PC-9 (cell line): ENCODE results near the gene BHLHA9. TPM values are rescaled to one million over a fixed set of nuclear protein-coding genes. Genes with fewer than 3 reads are reported as not detected.

Source experiments
- BruUV-seq: library from RNA; stranded (reverse); fragments of 400-500 nt; replicated peaks from 2 replicates; lab custom pipeline; 2021; lab: Mats Ljungman, UMichigan
- CTCF ChIA-PET: fragments of 300-600 bp; sonication (Branson Sonifier 250); formaldehyde crosslinking; loops from one replicate; lab custom pipeline; 2022; ENCODE audit warnings: antibody characterized with exemption; lab: Charles Lee
- POLR2A ChIA-PET: fragments of 300-600 bp; sonication (Branson Sonifier 250); formaldehyde crosslinking; loops from one replicate; lab custom pipeline; 2022; ENCODE audit warnings: antibody characterized with exemption; ENCODE audit not compliant: unreplicated experiment; lab: Charles Lee
- DNase-seq, 2 experiments: peaks; one replicate each; pipeline versions ENCODE4 v3.0.0 to v3.0.0-alpha.2; 2015 to 2022; ENCODE audit warnings: mixed read lengths in 1 of 2
- H2AFZ ChIP-seq: fragments of 200-600 bp; sonication (generic); 2 replicates; pipeline ENCODE4 v1.8.1; 2017; ENCODE audit warnings: antibody characterized with exemption
- H3F3A ChIP-seq: fragments of 200-600 bp; sonication (generic); 2 replicates; pipeline ENCODE4 v1.8.1; 2017; ENCODE audit warnings: antibody characterized with exemption, mild to moderate bottlenecking, low read depth; ENCODE audit not compliant: insufficient read depth
- H3K27ac ChIP-seq: fragments of 200-600 bp; sonication (generic); 2 replicates; pipeline ENCODE4 v1.6.1; 2016; ENCODE audit warnings: mixed run types
- H3K27me3 ChIP-seq: fragments of 200-600 bp; sonication (generic); 2 replicates; pipeline ENCODE4 v1.6.1; 2016; ENCODE audit warnings: low read depth, mixed run types; ENCODE audit not compliant: insufficient read depth
- H3K36me3 ChIP-seq: fragments of 200-600 bp; sonication (generic); 2 replicates; pipeline ENCODE4 v1.6.1; 2016; ENCODE audit warnings: low read depth, mixed run types
- H3K4me1 ChIP-seq: fragments of 200-600 bp; sonication (generic); replicated peaks from 2 replicates; pipeline ENCODE4 v1.6.1; 2016; ENCODE audit warnings: mixed run types; ENCODE audit not compliant: insufficient read depth
- H3K4me2 ChIP-seq: fragments of 200-600 bp; sonication (generic); 2 replicates; pipeline ENCODE4 v1.6.1; 2017; ENCODE audit warnings: mixed run types
- H3K4me3 ChIP-seq: fragments of 200-600 bp; sonication (generic); 2 replicates; pipeline ENCODE4 v1.6.1; 2016; ENCODE audit warnings: mixed run types
- H3K79me2 ChIP-seq: fragments of 200-600 bp; sonication (generic); 2 replicates; pipeline ENCODE4 v1.6.1; 2017; ENCODE audit warnings: low read depth, mixed run types
- H3K9me2 ChIP-seq: fragments of 200-600 bp; sonication (generic); 2 replicates; pipeline ENCODE4 v1.8.1; 2017; ENCODE audit warnings: mild to moderate bottlenecking; ENCODE audit not compliant: insufficient read depth
- H3K9me3 ChIP-seq: fragments of 200-600 bp; sonication (generic); 2 replicates; pipeline ENCODE4 v1.8.1; 2016; ENCODE audit warnings: low read depth; ENCODE audit not compliant: insufficient read depth
- H4K20me1 ChIP-seq: fragments of 200-600 bp; sonication (generic); 2 replicates; pipeline ENCODE4 v1.8.1; 2017; ENCODE audit not compliant: insufficient read depth
- EZH2 ChIP-seq: fragments of 200-600 bp; sonication (generic); IDR thresholded peaks from 2 replicates; pipeline ENCODE4 v1.8.0; 2017; ENCODE audit warnings: antibody characterized with exemption, low read depth
- intact Hi-C: fragments of 100-400 bp; cut with micrococcal nuclease; formaldehyde crosslinking; loops from one replicate; pipeline ENCODE4 v1.10.0; 2022; ENCODE audit not compliant: unreplicated experiment
- total RNA-seq: library from RNA; stranded (reverse); gene quantifications from 2 replicates; pipeline ENCODE4 v1.2.3, GENCODE V29; 2021
- TF ChIP-seq, protein P1 (sequence below): fragments of 200-600 bp; sonication (generic); conservative IDR thresholded peaks from 2 replicates; pipeline ENCODE4 v1.6.1; 2017; ENCODE audit warnings: mixed run types, antibody characterized with exemption, mild to moderate bottlenecking, moderate library complexity

BHLHA9 gene
- total RNA-seq, 1 experiment from 2014 or later = not detected

DNA sequence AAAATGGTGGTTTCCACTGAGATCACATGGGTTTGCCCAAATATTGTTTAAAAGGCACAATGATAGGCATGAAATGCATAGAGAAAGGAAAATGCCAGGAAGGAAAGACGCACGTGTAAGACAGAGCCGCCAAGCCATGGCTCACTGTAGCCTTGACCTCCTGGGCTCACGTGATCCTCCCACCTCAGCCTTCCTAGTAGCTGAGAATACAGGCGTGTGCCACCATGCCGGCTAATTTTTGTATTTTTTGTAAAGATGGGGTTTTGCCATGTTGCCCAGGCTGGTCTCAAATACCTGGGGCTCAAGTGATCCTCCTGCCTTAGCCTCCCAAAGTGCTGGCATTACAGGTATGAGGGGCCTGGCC lies 4.0 kb downstream of the BHLHA9 start:
- H3K27ac ChIP-seq = no peak overlapping the region
- CTCF ChIA-PET = interaction anchor here (0.6 kb wide), 1 partner anchor 14 kb away, joined by 6 read pairs; no protein-coding TSS in a partner anchor

DNA sequence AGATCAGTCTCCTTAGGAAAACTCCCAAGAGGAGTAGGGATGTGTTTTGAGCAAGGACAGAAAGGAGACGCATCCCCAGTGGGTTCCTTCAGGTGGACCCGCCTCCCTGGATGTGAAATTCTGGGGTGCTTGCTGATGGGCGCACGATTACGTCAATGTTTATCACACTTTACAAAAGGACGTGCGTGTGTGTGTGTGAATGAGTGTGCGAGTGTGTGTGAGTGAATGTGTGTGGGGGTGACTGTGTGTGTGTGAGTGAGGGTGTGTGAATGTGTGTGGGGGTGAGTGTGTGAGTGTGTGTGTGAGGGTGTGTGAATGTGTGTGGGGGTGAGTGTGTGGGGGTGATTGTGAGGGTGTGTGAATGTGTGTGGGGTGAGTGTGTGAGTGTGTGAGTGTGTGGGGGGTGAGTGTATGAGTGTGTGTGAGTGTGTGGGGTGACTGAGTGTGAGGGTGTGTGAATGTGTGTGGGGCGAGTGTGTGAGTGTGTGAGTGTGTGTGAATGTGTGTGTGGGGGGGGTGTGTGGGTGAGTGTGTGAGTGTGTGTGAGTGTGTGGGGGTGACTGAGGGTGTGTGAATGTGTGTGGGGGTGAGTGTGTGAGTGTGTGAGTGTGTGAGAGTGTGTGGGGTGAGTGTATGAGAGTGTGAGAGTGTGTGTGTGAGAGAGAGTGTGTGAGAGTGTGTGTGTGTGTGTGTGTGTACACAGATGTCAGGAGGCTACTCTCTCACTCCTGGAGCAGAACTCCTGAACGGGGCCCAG lies 5.1 kb downstream of the BHLHA9 start:
- CTCF ChIA-PET = no interaction called here
- Histone ChIP-seq H3K27ac (no peak overlapping the region), H2AFZ (no peak overlapping the region), H3K36me3 (no peaks in the 10 kb centered on the region), H3K4me2 (no peak overlapping the region), H3K4me1 (no peaks in the 10 kb centered on the region), H3K9me3 (no peaks in the 10 kb centered on the region), H3K27me3 (peaks cover 25% of the 10 kb centered on the region), H3F3A (0 out of 2 replicates have a peak, but pooled peaks cover 4% of the 10 kb centered on the region), H3K9me2 (no peaks in the 10 kb centered on the region), H4K20me1 (no peaks in the 10 kb centered on the region), H3K79me2 (no peaks in the 10 kb centered on the region), H3K4me3 (no peak overlapping the region)
- intact Hi-C loops = loop anchor here (5.0 kb wide), 1 partner anchor 352 kb away; the partner anchor contains the start of gene SLC43A2
- DNase-seq = no peak
- POLR2A ChIA-PET = no interaction called here
- TF ChIP-seq EZH2 = no peak
- TF ChIP-seq, protein P1, sequence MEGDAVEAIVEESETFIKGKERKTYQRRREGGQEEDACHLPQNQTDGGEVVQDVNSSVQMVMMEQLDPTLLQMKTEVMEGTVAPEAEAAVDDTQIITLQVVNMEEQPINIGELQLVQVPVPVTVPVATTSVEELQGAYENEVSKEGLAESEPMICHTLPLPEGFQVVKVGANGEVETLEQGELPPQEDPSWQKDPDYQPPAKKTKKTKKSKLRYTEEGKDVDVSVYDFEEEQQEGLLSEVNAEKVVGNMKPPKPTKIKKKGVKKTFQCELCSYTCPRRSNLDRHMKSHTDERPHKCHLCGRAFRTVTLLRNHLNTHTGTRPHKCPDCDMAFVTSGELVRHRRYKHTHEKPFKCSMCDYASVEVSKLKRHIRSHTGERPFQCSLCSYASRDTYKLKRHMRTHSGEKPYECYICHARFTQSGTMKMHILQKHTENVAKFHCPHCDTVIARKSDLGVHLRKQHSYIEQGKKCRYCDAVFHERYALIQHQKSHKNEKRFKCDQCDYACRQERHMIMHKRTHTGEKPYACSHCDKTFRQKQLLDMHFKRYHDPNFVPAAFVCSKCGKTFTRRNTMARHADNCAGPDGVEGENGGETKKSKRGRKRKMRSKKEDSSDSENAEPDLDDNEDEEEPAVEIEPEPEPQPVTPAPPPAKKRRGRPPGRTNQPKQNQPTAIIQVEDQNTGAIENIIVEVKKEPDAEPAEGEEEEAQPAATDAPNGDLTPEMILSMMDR = no peak
- no TSS peak for BruUV-seq

More for the DNA sequence above, 4.0 kb downstream of the BHLHA9 start:
- no peak overlapping the region for H2AFZ ChIP-seq
- H3K9me2 ChIP-seq = no peaks in the 10 kb centered on the region
- no peaks in the 10 kb centered on the region for H4K20me1 ChIP-seq
- peaks cover 2% of the 10 kb centered on the region; the same call in 1 of the 2 replicates for H3K4me1 ChIP-seq
- no TSS peak for BruUV-seq
- H3K27me3 ChIP-seq = peaks cover 15% of the 10 kb centered on the region
- H3K9me3 ChIP-seq = no peaks in the 10 kb centered on the region
- H3K4me2 ChIP-seq = no peak overlapping the region
- POLR2A ChIA-PET = no interaction called here
- H3F3A ChIP-seq = peaks cover 9% of the 10 kb centered on the region
- H3K36me3 ChIP-seq = no peaks in the 10 kb centered on the region
- TF ChIP-seq EZH2 = no peak
- TF ChIP-seq, protein P1 = no peak
- no peak overlapping the region for H3K4me3 ChIP-seq
- no peaks in the 10 kb centered on the region for H3K79me2 ChIP-seq
- DNase-seq = no peak
- intact Hi-C loops = no loop called here

DNA sequence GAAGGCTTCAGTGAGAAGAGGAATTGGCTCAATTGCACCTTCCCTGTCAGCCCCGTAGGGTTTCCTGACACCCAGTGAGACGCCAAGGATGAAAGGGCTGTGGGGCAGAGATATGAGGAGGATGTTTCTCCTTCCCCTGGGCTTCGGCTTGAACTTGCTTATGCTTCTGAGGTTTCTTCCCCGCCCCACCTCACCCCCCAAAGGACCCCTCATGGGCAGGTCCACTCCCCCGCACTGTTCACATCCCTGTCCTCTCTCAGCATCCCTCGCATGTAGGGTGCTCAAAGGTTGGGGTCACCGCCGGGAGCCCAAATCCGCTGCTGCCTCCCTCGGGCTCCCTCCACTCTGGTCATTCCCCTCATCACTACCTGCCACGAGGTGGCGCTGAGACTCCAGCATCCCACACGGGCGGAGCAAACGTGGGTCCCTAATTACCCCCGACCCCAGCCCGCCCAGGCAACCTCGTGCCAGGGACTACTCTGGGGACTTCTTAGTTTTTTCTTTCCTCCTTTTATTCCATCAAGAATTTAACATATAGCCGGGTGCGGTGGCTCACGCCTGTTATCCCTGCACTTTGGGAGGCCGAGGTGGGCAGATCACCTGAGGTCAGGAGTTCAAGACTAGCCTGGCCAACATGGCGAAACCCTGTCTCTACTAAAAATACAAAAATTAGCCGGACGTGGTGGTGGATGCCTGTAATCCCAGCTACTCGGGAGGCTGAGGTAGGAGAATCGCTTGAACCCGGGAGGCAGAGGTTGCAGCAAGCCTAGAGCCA lies 5.9 kb downstream of the BHLHA9 start:
- Histone ChIP-seq H3K79me2 (no peaks in the 10 kb centered on the region), H3K9me2 (no peaks in the 10 kb centered on the region), H3F3A (peaks cover 4% of the 10 kb centered on the region; the same call in 1 of the 2 replicates), H4K20me1 (no peaks in the 10 kb centered on the region), H3K9me3 (no peaks in the 10 kb centered on the region), H3K27ac (no peak overlapping the region), H3K4me1 (no peaks in the 10 kb centered on the region), H3K36me3 (no peaks in the 10 kb centered on the region), H3K4me3 (no peak overlapping the region), H3K27me3 (peaks cover 32% of the 10 kb centered on the region), H3K4me2 (0 out of 2 replicates have a peak overlapping the region, but pooled peaks have one; percentile 37), H2AFZ (no peak overlapping the region)
- TF ChIP-seq, protein P1 = peak; percentile 93
- no peak for TF ChIP-seq EZH2
- CTCF ChIA-PET = no interaction called here
- BruUV-seq = no TSS peak
- POLR2A ChIA-PET = no interaction called here
- intact Hi-C loops = loop anchor here (1.0 to 5.0 kb wide), 3 partner anchors 57 to 351 kb away; partner anchors contain the start of gene SLC43A2
- peak in 1 of 2 experiments; percentile 67 for DNase-seq
